Measurements from ENCODE around the gene MKI67.

- TF ChIP-seq CTCF (IDR thresholded peaks at IDR 0.05; ENCODE audit: poor library complexity, severe bottlenecking) = no peak
- TF ChIP-seq EP300 (conservative IDR thresholded peaks at IDR 0.05; ENCODE audit: poor library complexity, severe bottlenecking) = no peak
- TF ChIP-seq SMC3 (conservative IDR thresholded peaks at IDR 0.05; ENCODE audit: poor library complexity) = no peak
- TF ChIP-seq POLR2AphosphoS5 (IDR thresholded peaks at IDR 0.05) = no peak
- no peak for TF ChIP-seq REST (IDR thresholded peaks at IDR 0.05; ENCODE audit: borderline replicate concordance)
- no peak for TF ChIP-seq EZH2 (IDR thresholded peaks at IDR 0.05; ENCODE audit: borderline replicate concordance, insufficient read depth, low read length, poor library complexity, severe bottlenecking)
- no peak for TF ChIP-seq TAF1 (IDR thresholded peaks at IDR 0.05; ENCODE audit: low read depth)
Measured at GRCh38 chr10:128071417-128071782, 54.8 kb downstream of the MKI67 start.
